Measurements from ENCODE around the gene ZNF169. TPM values are rescaled to one million over a fixed set of nuclear protein-coding genes. Genes with fewer than 3 reads are reported as not detected.

The ZNF169 gene
- total and polyA plus RNA-seq, 2 of the 8 experiments (the other 6 are each of a cell fraction or from before 2014, with no cell fraction given), result 7.0 to 9.0 TPM

GRCh38 chr9:94287877-94288513, 28.9 kb downstream of the ZNF169 start:
- ChIA-PET POLR2A (ENCODE audit: partially characterized antibody) (no interaction called here), CTCF (ENCODE audit: partially characterized antibody) (interaction anchor here (1.4 kb wide), 1 partner anchor 274 kb away, joined by 3 read pairs; no protein-coding TSS in a partner anchor)
- Histone ChIP-seq H3K4me2 (ENCODE audit: insufficient read depth in 1 of 2, low read depth in 2 of 2, low read length in 2 of 2) (no peak overlapping the region), H2BK120ac (replicated peaks; ENCODE audit: low read depth, low read length) (no peak overlapping the region), H2BK15ac (ENCODE audit: low read length) (no peak overlapping the region), H3K79me1 (ENCODE audit: low read depth, low read length) (no peaks in the 10 kb centered on the region), H2AFZ (ENCODE audit: low read length) (no peak overlapping the region), H3K27me3 (replicated peaks in 1 of 4; ENCODE audit: control insufficient read depth in 3 of 4, extremely low read depth in 1 of 4, insufficient read depth in 3 of 4, low read length in 3 of 4) (no peaks in the 10 kb centered on the region), H4K8ac (ENCODE audit: extremely low read depth, insufficient read depth, low read length) (no peak overlapping the region), H2BK12ac (ENCODE audit: low read depth, low read length) (no peak overlapping the region), H3K4ac (replicated peaks; ENCODE audit: insufficient read length, low read depth, low read length) (no peak overlapping the region), H3K9ac (replicated peaks in 1 of 4; ENCODE audit: extremely low read depth in 1 of 4, low read depth in 3 of 4, low read length in 3 of 4) (no peak overlapping the region), H3K56ac (replicated peaks; ENCODE audit: insufficient read length, low read depth, low read length) (no peak overlapping the region), H2BK20ac (ENCODE audit: low read length) (no peak overlapping the region), H3K14ac (ENCODE audit: insufficient read length) (no peak overlapping the region), H4K20me1 (replicated peaks in 1 of 2; ENCODE audit: control insufficient read depth in 1 of 2, insufficient read depth in 2 of 2, low read length in 2 of 2) (no peaks in the 10 kb centered on the region), H3K27ac (ENCODE audit: low read depth, low read length) (no peak overlapping the region), H2AK5ac (ENCODE audit: low read depth, low read length) (no peak overlapping the region), H4K5ac (ENCODE audit: insufficient read length, low read depth, low read length) (no peak overlapping the region), H3K4me3 (ENCODE audit: extremely low read depth in 1 of 4, insufficient read depth in 2 of 4, low read depth in 3 of 4, low read length in 4 of 4) (no peak overlapping the region), H2BK5ac (ENCODE audit: low read depth, low read length) (no peak overlapping the region), H3K4me1 (replicated peaks in 1 of 4; ENCODE audit: control insufficient read depth in 3 of 4, insufficient read depth in 4 of 4, low read length in 3 of 4) (no peaks in the 10 kb centered on the region), H3K36me3 (ENCODE audit: control insufficient read depth in 2 of 4, insufficient read depth in 4 of 4, low read length in 3 of 4) (peaks cover 0 to 10% (median 1%) of the 10 kb centered on the region in 4 experiments; a peak in 5 of 8 replicates), H4K91ac (replicated peaks; ENCODE audit: insufficient read length, low read length) (no peak overlapping the region), H3K18ac (ENCODE audit: extremely low read depth, low read length) (no peak overlapping the region), H3K23me2 (ENCODE audit: low read depth, low read length) (no peaks in the 10 kb centered on the region), H3K9me3 (ENCODE audit: insufficient read depth in 2 of 2, low read depth in 1 of 2, low read length in 1 of 2) (no peaks in the 10 kb centered on the region), H3K79me2 (ENCODE audit: control insufficient read depth in 1 of 2, insufficient read depth in 2 of 2, low read length in 2 of 2) (no peaks in the 10 kb centered on the region), H3K23ac (ENCODE audit: insufficient read length) (no peak overlapping the region)
- no peak for FAIRE-seq
- no peak for TF ChIP-seq ATF3 (IDR thresholded peaks at IDR 0.05; ENCODE audit: insufficient read depth, low read depth, low read length)
- no peak for TF ChIP-seq HDAC2 (IDR thresholded peaks at IDR 0.05; ENCODE audit: borderline replicate concordance in 1 of 2, low read depth in 2 of 2, low read length in 2 of 2)
- TF ChIP-seq MAX (IDR thresholded peaks at IDR 0.05), result no peak
- no peak for TF ChIP-seq CREB1 (IDR thresholded peaks at IDR 0.05)
- TF ChIP-seq CHD1 (IDR thresholded peaks at IDR 0.05; ENCODE audit: low read depth, low read length), result no peak
- no peak for TF ChIP-seq RXRA (IDR thresholded peaks at IDR 0.05; ENCODE audit: insufficient read depth, low read depth, low read length)
- TF ChIP-seq JUND (IDR thresholded peaks at IDR 0.05; ENCODE audit: low read length), result no peak
- no peak for TF ChIP-seq BCL11A (IDR thresholded peaks at IDR 0.05; ENCODE audit: low read depth in 2 of 2, low read length in 2 of 2)
- TF ChIP-seq POLR2A (IDR thresholded peaks at IDR 0.05; ENCODE audit: control extremely low read depth in 1 of 2, low read depth in 2 of 2, low read length in 2 of 2), result no peak
- DNase-seq (ENCODE audit: low read depth in 1 of 2, low spot score in 2 of 2), result no peak
- WGBS, 2 experiments (ENCODE audit: extremely low coverage in 1 of 2, insufficient coverage in 1 of 2, insufficient read length in 1 of 2, insufficient replicate concordance in 2 of 2, low coverage in 1 of 2, low lambda C conversion rate in 2 of 2, missing lambda C conversion rate in 1 of 2), result 88% methylated on average over 7 of the region's 7 CpGs; no CpG with 5 or more reads in 1 of the 2 experiments

Data from H1 (cell line).